PC-9 (cell line): Measurements from ENCODE around the gene ZNF423.

ENCODE experiments used
- CTCF ChIP-seq: fragments of 200-600 bp; sonication (generic); conservative IDR thresholded peaks from 2 replicates; pipeline ENCODE4 v1.6.1; 2017; ENCODE audit warnings: mixed run types, antibody characterized with exemption, mild to moderate bottlenecking, moderate library complexity
- EZH2 ChIP-seq: fragments of 200-600 bp; sonication (generic); IDR thresholded peaks from 2 replicates; pipeline ENCODE4 v1.8.0; 2017; ENCODE audit warnings: antibody characterized with exemption, low read depth

- no peak for TF ChIP-seq CTCF
- TF ChIP-seq EZH2: no peak
These were observed 331.0 kb downstream of the ZNF423 start for GRCh38 chr16:49524947-49525315.
